K562 (cell line): Measurements from ENCODE around the gene KCNAB1. TPM values are rescaled to one million over a fixed set of nuclear protein-coding genes. Genes with fewer than 3 reads are reported as not detected.

Source experiments
- ATAC-seq: fragments of 200-7000 bp; cut with Tn5 transposase; 3 replicates; pipeline ENCODE4 v1.9.1; 2020; ENCODE audit warnings: moderate library complexity
- BruUV-seq: library from RNA; stranded (reverse); fragments of 400-500 nt; replicated peaks from 2 replicates; lab custom pipeline; 2021; lab: Mats Ljungman, UMichigan
- CTCF ChIA-PET: fragments of 300-600 bp; formaldehyde crosslinking; extraction: SDS; loops from one replicate; lab custom pipeline; 2021; ENCODE audit warnings: low intra/inter-chr PET ratio; lab: Yijun Ruan, JAX
- POLR2A ChIA-PET: fragments of 300-600, 350-650 bp; sonication (Branson Sonifier 250); formaldehyde crosslinking; extraction: SDS; loops from one replicate; lab custom pipeline; 2021; ENCODE audit warnings: antibody characterized with exemption, inconsistent platforms; lab: Yijun Ruan, JAX
- DNase-seq, 4 experiments: peaks; one replicate each; pipeline versions ENCODE4 v3.0.0 to v3.0.0-alpha.2; 2011 to 2018; ENCODE audit warnings: low spot score in 3 of 4, mixed read lengths in 3 of 4; ENCODE audit errors: extremely low read depth in 1 of 4
- FAIRE-seq: peaks from 2 replicates; lab custom pipeline; 2011; peaks lifted over from hg19 to GRCh38; lab: Jason Lieb, UNC
- H2AFZ ChIP-seq: 2 replicates; pipeline ENCODE4 v1.6.0; 2011; ENCODE audit warnings: low read depth, low read length, control low read depth, inconsistent platforms
- H3K27ac ChIP-seq: fragments of 200-600 bp; 3 replicates; pipeline ENCODE4 v1.8.0; 2011; ENCODE audit warnings: low read depth, mild to moderate bottlenecking, control low read depth, inconsistent platforms, low read length, moderate library complexity, mixed read lengths; ENCODE audit errors: extremely low read depth
- H3K27me3 ChIP-seq, 2 experiments: fragments of 300-600 bp in 1 of 2; 2 replicates in 1 of 2; 3 replicates in 1 of 2; pipeline versions ENCODE4 v1.6.0 to v1.8.0; 2011; ENCODE audit warnings: inconsistent platforms in 2 of 2, low read length in 2 of 2, mild to moderate bottlenecking in 1 of 2, mixed read lengths in 1 of 2, moderate library complexity in 1 of 2; ENCODE audit not compliant: control insufficient read depth in 2 of 2, insufficient read depth in 2 of 2
- H3K36me3 ChIP-seq: fragments of 300-600 bp; 3 replicates; pipeline ENCODE4 v1.8.0; 2011; ENCODE audit warnings: mild to moderate bottlenecking, low read length, inconsistent platforms; ENCODE audit not compliant: control insufficient read depth, insufficient read depth
- H3K4me1 ChIP-seq, 2 experiments: fragments of 200-600 bp in 1 of 2; replicated peaks in 1 of 2; 2 replicates in 1 of 2; 3 replicates in 1 of 2; pipeline versions ENCODE4 v1.5.1 to v1.8.0; 2011; ENCODE audit warnings: inconsistent platforms in 2 of 2, low read length in 2 of 2, mild to moderate bottlenecking in 1 of 2, mixed read lengths in 1 of 2, moderate library complexity in 1 of 2; ENCODE audit not compliant: control insufficient read depth in 2 of 2, insufficient read depth in 2 of 2
- H3K4me2 ChIP-seq: 2 replicates; pipeline ENCODE4 v1.6.1; 2011; ENCODE audit warnings: low read length, control low read depth, inconsistent platforms, mixed read lengths; ENCODE audit not compliant: insufficient read depth
- H3K4me3 ChIP-seq: fragments of 200-600 bp; sonication (generic), shearing (Covaris generic); 2 replicates; pipeline ENCODE4 v1.5.1; 2016; ENCODE audit warnings: control low read depth, inconsistent platforms
- H3K79me2 ChIP-seq: fragments of 200-600 bp; 3 replicates; pipeline ENCODE4 v1.8.0; 2011; ENCODE audit warnings: low read length, inconsistent platforms; ENCODE audit not compliant: control insufficient read depth, insufficient read depth
- H3K9ac ChIP-seq, 2 experiments: 2 replicates each; pipeline versions ENCODE4 v1.6.0 to v1.6.1; 2011; ENCODE audit warnings: low read depth in 2 of 2, low read length in 2 of 2, control low read depth in 1 of 2, inconsistent platforms in 1 of 2, mild to moderate bottlenecking in 1 of 2, mixed read lengths in 1 of 2; ENCODE audit not compliant: insufficient read depth in 1 of 2
- H3K9me1 ChIP-seq: one replicate; pipeline ENCODE4 v1.6.0; 2011; ENCODE audit warnings: inconsistent platforms, mild to moderate bottlenecking, low read length, moderate library complexity; ENCODE audit not compliant: control insufficient read depth, insufficient read depth
- H3K9me3 ChIP-seq: replicated peaks from 2 replicates; pipeline ENCODE4 v1.5.1; 2011; ENCODE audit warnings: low read depth, low read length, inconsistent platforms; ENCODE audit not compliant: control insufficient read depth, insufficient read depth
- H4K20me1 ChIP-seq: replicated peaks from 2 replicates; pipeline ENCODE4 v1.6.1; 2011; ENCODE audit warnings: low read length, inconsistent platforms, mixed read lengths; ENCODE audit not compliant: control insufficient read depth, insufficient read depth
- DACH1 ChIP-seq: fragments of 450-650 bp; IDR thresholded peaks from 2 replicates; pipeline ENCODE4 v1.6.1; 2018; ENCODE audit not compliant: partially characterized antibody
- ZNF316 ChIP-seq: fragments of 450-650 bp; IDR thresholded peaks from 2 replicates; pipeline ENCODE4 v1.6.1; 2016
- ZNF395 ChIP-seq: fragments of 200-800 bp; sonication (Bioruptor generic); IDR thresholded peaks from 2 replicates; pipeline ENCODE4 v1.6.1; 2017; ENCODE audit warnings: missing genetic modification characterization, missing compliant biosample characterization
- ZNF79 ChIP-seq: fragments of 250-450 bp; sonication (Bioruptor Pico); IDR thresholded peaks from 2 replicates; pipeline ENCODE4 v1.4.0; 2020; ENCODE audit warnings: low read depth, mild to moderate bottlenecking, moderate library complexity
- in situ Hi-C: fragments of 300-500 bp; cut with MboI; formaldehyde crosslinking; loops from 4 replicates; pipeline ENCODE4 v1.15.0; 2018; ENCODE audit warnings: inconsistent platforms, mixed read lengths
- intact Hi-C: fragments of 100-400 bp; cut with micrococcal nuclease; formaldehyde crosslinking; loops from 2 replicates; pipeline ENCODE4 v1.14.2; 2022
- polyA plus RNA-seq, 8 experiments: library from polyadenylated mRNA; depleted of rRNA in 4 of 8; stranded (reverse) in 5 of 8; unstranded in 3 of 8; fragments of >200 nt; fragmentation: Nextera tagmentation in 2 of 8; fragmentation: Illumina TruSeq in 1 of 8; extraction: Ambion mirVana in 2 of 8; extraction: Trizol in 1 of 8; gene quantifications; 2 replicates each; pipeline versions ENCODE4 v1.2.1 to v1.2.3, GENCODE V29; 2011 to 2014; ENCODE audit warnings: inconsistent platforms in 1 of 8, missing spikeins in 1 of 8
- total RNA-seq, 7 experiments: library from RNA; depleted of rRNA in 6 of 7; stranded (reverse); fragments of >200 nt in 6 of 7; fragmentation: Illumina TruSeq in 2 of 7; extraction: Trizol in 2 of 7; gene quantifications; 2 replicates each; pipeline versions ENCODE4 v1.2.1 to v1.2.3, GENCODE V29; 2011 to 2021; ENCODE audit warnings: low replicate concordance in 1 of 7
- TF ChIP-seq, protein P1 (sequence below): fragments of 450-650 bp; IDR thresholded peaks from 2 replicates; pipeline ENCODE4 v1.6.1; 2016

The KCNAB1 gene
- total and polyA plus RNA-seq, 9 of the 15 experiments (the other 6 are each of a cell fraction or from before 2014, with no cell fraction given) = 0.14 to 1.2 (median 0.51) TPM

- ChIA-PET POLR2A (no interaction called here), CTCF (no interaction called here)
- ATAC-seq (no peak), DNase-seq (no peak), FAIRE-seq (no peak)
- in situ Hi-C loops (no loop called here), intact Hi-C loops (no loop called here)
- Histone ChIP-seq H3K36me3 (no peaks in the 10 kb centered on the region; the same call in 2 of the 3 replicates), H3K9me1 (no peaks in the 10 kb centered on the region), H3K4me1 (peaks cover 3 to 36% of the 10 kb centered on the region in 2 experiments; a peak in 4 of 5 replicates), H3K27me3 (no peaks in the 10 kb centered on the region), H4K20me1 (no peaks in the 10 kb centered on the region), H3K27ac (no peak overlapping the region), H3K9me3 (no peaks in the 10 kb centered on the region), H3K9ac (no peak overlapping the region), H3K79me2 (no peaks in the 10 kb centered on the region), H3K4me2 (no peak overlapping the region), H2AFZ (peak overlapping the region; percentile 23), H3K4me3 (no peak overlapping the region)
- TF ChIP-seq ZNF395 (CRISPR knock-in tag) (no peak), ZNF316 (peak; percentile 57), ZNF79 (CRISPR knock-in tag) (no peak), DACH1 (no peak)
- TF ChIP-seq, protein P1, sequence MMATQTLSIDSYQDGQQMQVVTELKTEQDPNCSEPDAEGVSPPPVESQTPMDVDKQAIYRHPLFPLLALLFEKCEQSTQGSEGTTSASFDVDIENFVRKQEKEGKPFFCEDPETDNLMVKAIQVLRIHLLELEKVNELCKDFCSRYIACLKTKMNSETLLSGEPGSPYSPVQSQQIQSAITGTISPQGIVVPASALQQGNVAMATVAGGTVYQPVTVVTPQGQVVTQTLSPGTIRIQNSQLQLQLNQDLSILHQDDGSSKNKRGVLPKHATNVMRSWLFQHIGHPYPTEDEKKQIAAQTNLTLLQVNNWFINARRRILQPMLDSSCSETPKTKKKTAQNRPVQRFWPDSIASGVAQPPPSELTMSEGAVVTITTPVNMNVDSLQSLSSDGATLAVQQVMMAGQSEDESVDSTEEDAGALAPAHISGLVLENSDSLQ = peak; percentile 82
- BruUV-seq = no TSS peak
These were observed 461.6 kb downstream of the KCNAB1 start for GRCh38 chr3:156581954-156582353.
